Heart right ventricle (tissue), 16 donors: ENCODE results near the gene WFDC5. TPM values are rescaled to one million over a fixed set of nuclear protein-coding genes. Genes with fewer than 3 reads are reported as not detected.
"Not testable (repeated sequence)": the region's sequence is repeated elsewhere in the genome, so short reads cannot be mapped to it uniquely, and the experiment has no call there.

Experiments
- ATAC-seq, 8 donors: fragments of 200-7000 bp; cut with Tn5 transposase; one replicate each; pipeline ENCODE4 v1.9.1; 2020; ENCODE audit warnings: mild to moderate bottlenecking in 8 of 8, moderate library complexity in 8 of 8, moderate number of reproducible peaks in 1 of 8
- DNase-seq, 2 donors: peaks; one replicate each; pipeline ENCODE4 v3.0.0-alpha.2; 2020
- H3K27ac ChIP-seq, 10 donors: fragments of 200-600 bp; sonication (generic) in 2 of 10; one replicate each; pipeline versions ENCODE4 v1.5.0 to v1.8.0; 2020 to 2022; ENCODE audit warnings: mild to moderate bottlenecking in 3 of 10
- H3K27me3 ChIP-seq, 7 donors: fragments of 200-600 bp; one replicate each; pipeline ENCODE4 v1.8.0; 2021 to 2022; ENCODE audit warnings: mild to moderate bottlenecking in 2 of 7
- H3K36me3 ChIP-seq, 9 donors: fragments of 200-600 bp; sonication (generic) in 1 of 9; one replicate each; pipeline versions ENCODE4 v1.5.0 to v1.8.0; 2020 to 2022; ENCODE audit warnings: mild to moderate bottlenecking in 2 of 9
- H3K4me1 ChIP-seq, 9 donors: fragments of 200-600 bp; sonication (generic) in 1 of 9; one replicate each; pipeline versions ENCODE4 v1.5.0 to v1.8.0; 2020 to 2022; ENCODE audit warnings: mild to moderate bottlenecking in 4 of 9
- H3K4me3 ChIP-seq, 10 donors: fragments of 200-600 bp; sonication (generic) in 2 of 10; one replicate each; pipeline versions ENCODE4 v1.5.0 to v1.8.0; 2020 to 2022; ENCODE audit warnings: mild to moderate bottlenecking in 7 of 10, moderate library complexity in 2 of 10
- H3K9me3 ChIP-seq, 11 donors: fragments of 200-600 bp in 10 of 11; sonication (generic) in 2 of 11; one replicate each; pipeline versions ENCODE4 v1.5.0 to v1.8.0; 2013 to 2022; ENCODE audit warnings: mild to moderate bottlenecking in 2 of 11, control low read depth in 1 of 11, moderate library complexity in 1 of 11
- CTCF ChIP-seq, 9 donors: fragments of 200-600 bp; sonication (generic) in 2 of 9; IDR thresholded peaks; one replicate each; pipeline versions ENCODE4 v1.5.0 to v1.8.0; 2021 to 2022; ENCODE audit warnings: antibody characterized with exemption in 9 of 9, mild to moderate bottlenecking in 5 of 9, moderate library complexity in 1 of 9
- WGBS, 2 donors: extraction: QIAGEN DNeasy Blood & Tissue Kit; methylation state at CpG; one replicate each; pipeline ENCODE4 v1.1.7; 2013; ENCODE audit warnings: inconsistent platforms in 1 of 2; 5-methylcytosine and 5-hydroxymethylcytosine counted together
- intact Hi-C, 10 donors: fragments of 100-400 bp; cut with DNase I; formaldehyde crosslinking; loops; one replicate each; pipeline versions ENCODE4 v1.11.1 to v1.14.2; 2022
- long read RNA-seq, 3 donors: library from polyadenylated mRNA; unstranded; transcript quantifications; one replicate each; pipeline ENCODE4 v2.0.0, GENCODE V29; 2020 to 2021
- polyA plus RNA-seq, 2 donors: library from polyadenylated mRNA; stranded (reverse); fragments of 200-250 nt; gene quantifications; one replicate each; pipeline ENCODE4 v1.2.3, GENCODE V29; 2013
- total RNA-seq, 10 donors: library from RNA; stranded (reverse); fragmentation: NEBNext Ultra II Directional in 3 of 10; extraction: Animal tissue kit (Norgen Biotek cat#: 25700) in 3 of 10; gene quantifications; one replicate each; pipeline versions ENCODE4 v1.2.1 to v1.2.4, GENCODE V29; 2021 to 2023
- donor health status: Arrhythmogenic right ventricular cardiomyopathy.
- donor health status: ischemic (EF 13 %, LVEDD 7.1; RV severe dilation, severe dysfunction).
- donor health status: healthy with polysubstance abuse.
- donor health status: DM: no; HTN: yes; CAD: no.
- donor health status: DM: no; HTN: no; CAD: no.
- donor health status: ischemic (EF 25% LVEDD 6.9; RV normal size, moderate dysfunction).
- donor health status: ischemic (EF 25% LVEDD 5.7; RV mildly dilated, moderate dysfunction).
- donor health status: healthy.
- donor health status: DM: yes; HTN: yes; CAD: no.
- donor health status: Ischemic cardiomyopathy.
- donor health status: ischemic (EF 35%, LVEDD 5.7; RV mildly dilated, moderate dysfunction).
- donor health status: nonischemic (EF 11% LVEDD 7.7; RV severe dilation, severe dysfunction).
- donor health status: DM: yes; HTN: yes; CAD: no.
- donor health status: PGD.
- donor health status: ischemic (EF 29% LVEDD 5.4; RV normal size, mild dysfunction).
- donor health status: nonischemic (EF 23%, LVEDD 6.1; RV moderate dilation, normal function).

Gene WFDC5, protein sequence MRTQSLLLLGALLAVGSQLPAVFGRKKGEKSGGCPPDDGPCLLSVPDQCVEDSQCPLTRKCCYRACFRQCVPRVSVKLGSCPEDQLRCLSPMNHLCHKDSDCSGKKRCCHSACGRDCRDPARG
- total RNA-seq (not detected), polyA plus RNA-seq (not detected)
- long read RNA-seq, donor 1 = 0 reads
- long read RNA-seq, donor 2 = 0 reads
- long read RNA-seq, donor 3 = 0 reads

DNA sequence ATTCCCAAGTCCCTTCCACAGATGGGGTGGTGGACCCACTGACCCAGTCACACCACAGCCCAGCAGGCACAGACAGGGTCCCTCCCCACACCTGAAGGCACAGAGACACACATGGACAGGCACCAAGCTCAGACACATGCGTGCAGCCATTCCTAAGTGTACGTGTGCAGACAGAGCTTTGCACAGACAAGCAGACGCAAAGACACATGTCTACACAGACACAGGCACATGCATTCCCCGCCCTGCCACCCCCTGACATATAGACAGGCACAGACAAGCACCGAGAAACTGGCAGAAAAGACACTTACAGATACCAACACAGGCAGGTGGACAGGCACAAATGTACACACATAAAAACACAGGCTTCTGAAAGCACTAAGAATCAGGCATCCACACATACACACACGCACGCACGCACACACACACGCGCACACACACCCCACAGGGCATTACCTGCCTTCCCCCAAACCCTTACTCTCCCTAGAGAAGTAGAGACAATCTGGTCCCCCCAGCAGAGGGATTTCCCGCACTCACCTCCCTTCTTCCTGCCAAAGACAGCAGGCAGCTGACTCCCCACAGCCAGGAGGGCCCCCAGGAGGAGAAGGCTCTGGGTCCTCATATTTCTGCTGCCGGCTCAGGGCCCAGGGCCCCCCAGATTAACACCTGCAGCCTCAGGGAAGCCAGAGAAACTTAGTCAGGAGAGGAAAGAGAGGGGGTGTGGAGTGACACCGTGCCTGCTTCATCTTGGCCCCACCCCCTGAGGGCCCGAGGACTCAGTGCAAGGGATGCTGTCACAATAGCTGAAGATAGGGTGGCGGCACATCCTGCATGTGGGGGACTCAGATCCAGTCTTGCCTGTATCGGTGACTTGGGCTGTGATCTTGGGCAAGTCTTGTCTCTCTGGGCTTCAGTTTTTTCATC, at the start of gene WFDC5:
TSS of gene WFDC5 (minus strand) at position 710 of the 921 bp plus-strand sequence. CDS start at position 619, 91 bp downstream.
- intact Hi-C loops = loop anchor here in 1 of 10 donors (5.0 kb wide), 1 partner anchor 593 kb away; the partner anchor contains the start of gene WFDC10B
- no peak within 1 kb of the TSS for H3K4me3 ChIP-seq
- WGBS, 2 donors = 48 to 51% methylated on average over 16 of the region's 16 CpGs
- H3K36me3 ChIP-seq = no peaks in the 10 kb centered on the region
- no peaks in the 10 kb centered on the region for H3K4me1 ChIP-seq
- TF ChIP-seq CTCF (IDR thresholded peaks at IDR 0.05) = no peak
- no peak for ATAC-seq
- H3K9me3 ChIP-seq = no peaks in the 10 kb centered on the region
- peaks cover 0 to 57% (median 36%) of the 10 kb centered on the region in 7 donors for H3K27me3 ChIP-seq
- H3K27ac ChIP-seq = no peak within 1 kb of the TSS
- no peak for DNase-seq

- Histone ChIP-seq H3K27me3 (peaks cover 0 to 19% (median 0%) of the 10 kb centered on the region in 7 donors), H3K4me1 (no peaks in the 10 kb centered on the region), H3K4me3 (no peak overlapping the region), H3K27ac (no peak overlapping the region), H3K9me3 (peaks cover 0 to 62% (median 19%) of the 10 kb centered on the region in 11 donors), H3K36me3 (no peaks in the 10 kb centered on the region)
- 59 to 61% methylated on average over 1 of the region's 1 CpG for WGBS, 2 donors
- intact Hi-C loops = no loop called here
- ATAC-seq (no peak), DNase-seq (no peak)
- no peak for TF ChIP-seq CTCF (IDR thresholded peaks at IDR 0.05)
Observed at GRCh38 chr20:45163083-45163803, 48.3 kb upstream of the WFDC5 start.

DNA sequence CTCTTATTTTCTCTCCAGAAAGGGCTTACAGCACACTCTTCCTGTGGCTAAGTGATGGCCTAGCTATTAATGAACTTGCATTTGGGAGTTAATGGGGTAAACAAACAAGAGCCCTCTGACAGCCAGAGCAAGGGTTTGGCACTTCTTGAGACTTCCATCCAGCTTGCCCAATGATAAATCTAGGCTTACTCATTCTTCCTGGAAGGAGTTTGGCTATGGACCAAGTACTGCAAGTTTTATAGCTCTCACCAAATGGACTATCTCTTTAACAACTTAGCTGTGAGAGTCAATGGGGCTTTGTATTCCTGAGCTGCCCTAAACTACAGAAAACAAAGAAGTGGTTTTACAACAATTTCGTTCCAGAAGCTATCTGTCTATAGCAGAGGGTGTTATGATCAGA, 43.0 kb upstream of the WFDC5 start:
- intact Hi-C loops = no loop called here
- ATAC-seq (no peak), DNase-seq (no peak)
- Histone ChIP-seq H3K27me3 (peaks cover 0 to 9% (median 3%) of the 10 kb centered on the region in 7 donors), H3K4me1 (peaks cover 0 to 8% (median 0%) of the 10 kb centered on the region in 9 donors), H3K27ac (no peak overlapping the region), H3K36me3 (no peaks in the 10 kb centered on the region), H3K9me3 (peaks cover 0 to 48% (median 19%) of the 10 kb centered on the region in 11 donors), H3K4me3 (no peak overlapping the region)
- WGBS, 2 donors = 23 to 35% methylated on average over 1 of the region's 1 CpG
- no peak for TF ChIP-seq CTCF (IDR thresholded peaks at IDR 0.05)

DNA sequence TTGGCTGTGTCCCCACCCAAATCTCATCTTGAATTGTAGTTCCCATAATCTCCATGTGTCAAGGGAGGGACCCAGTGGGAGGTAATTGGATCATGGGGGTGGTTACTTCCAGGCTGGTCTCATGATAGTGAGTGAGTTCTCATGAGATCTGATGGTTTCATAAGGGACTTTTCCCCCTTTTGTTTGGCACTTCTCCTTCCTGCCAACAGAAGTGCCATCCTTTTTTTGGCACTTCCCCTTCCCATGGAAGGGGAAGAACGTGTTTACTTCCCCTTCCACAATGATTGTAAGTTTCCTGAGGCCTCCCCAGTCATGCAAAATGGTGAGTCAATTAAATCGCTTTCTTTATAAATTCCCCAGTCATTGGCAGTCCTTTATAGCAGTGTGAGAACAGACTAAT, 41.7 kb upstream of the WFDC5 start:
- Histone ChIP-seq H3K9me3 (peaks cover 0 to 48% (median 19%) of the 10 kb centered on the region in 11 donors), H3K27me3 (peaks cover 0 to 11% (median 0%) of the 10 kb centered on the region in 7 donors), H3K4me3 (no peak overlapping the region), H3K27ac (no peak overlapping the region), H3K36me3 (no peaks in the 10 kb centered on the region), H3K4me1 (peaks cover 0 to 8% (median 0%) of the 10 kb centered on the region in 9 donors)
- 47 to 49% methylated on average over 2 of the region's 2 CpGs for WGBS, 2 donors
- TF ChIP-seq CTCF (IDR thresholded peaks at IDR 0.05) = no peak
- ATAC-seq (no peak), DNase-seq (no peak)
- intact Hi-C loops = no loop called here

DNA sequence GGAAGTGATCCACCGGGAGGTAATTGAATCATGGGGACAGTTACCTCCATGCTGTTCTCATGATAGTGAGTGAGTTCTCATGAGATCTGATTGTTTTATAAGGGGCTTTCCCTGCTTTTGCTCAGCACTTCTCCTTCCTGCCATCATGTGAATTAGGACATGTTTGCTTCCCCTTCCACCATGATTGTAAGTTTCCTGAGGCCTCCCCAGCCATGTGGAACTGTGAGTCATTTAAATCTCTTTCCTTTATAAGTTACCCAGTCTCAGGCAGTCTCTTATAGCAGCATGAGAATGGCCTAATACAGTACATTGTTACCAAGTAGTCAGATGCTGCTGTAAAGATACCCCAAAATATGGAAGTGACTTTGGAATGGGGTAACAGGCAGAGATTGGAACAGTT, 39.8 kb upstream of the WFDC5 start:
- ATAC-seq, H3K4me3 ChIP-seq, H3K27ac ChIP-seq, intact Hi-C loops, H3K4me1 ChIP-seq, H3K36me3 ChIP-seq, DNase-seq: not testable (repeated sequence)
- peaks cover 0 to 40% (median 13%) of the 10 kb centered on the region in 11 donors for H3K9me3 ChIP-seq
- 76 to 84% methylated on average over 1 of the region's 1 CpG for WGBS, 2 donors
- peaks cover 0 to 11% (median 5%) of the 10 kb centered on the region in 7 donors for H3K27me3 ChIP-seq
